SIG-M5 treated with dmso at 0.1 percent for 504 hours (cell line): ENCODE data around the gene DTNB.
A peak's percentile ranks its signal among the peaks of the same experiment; 100 is the strongest.
"Not testable (repeated sequence)": the region's sequence is repeated elsewhere in the genome, so short reads cannot be mapped to it uniquely, and the experiment has no call there.

Experiments used
- DNase-seq: peaks from one replicate; lab custom pipeline; 2025; ENCODE audit not compliant: unreplicated experiment; lab: John Stamatoyannopoulos, UW

The DTNB gene

DNA sequence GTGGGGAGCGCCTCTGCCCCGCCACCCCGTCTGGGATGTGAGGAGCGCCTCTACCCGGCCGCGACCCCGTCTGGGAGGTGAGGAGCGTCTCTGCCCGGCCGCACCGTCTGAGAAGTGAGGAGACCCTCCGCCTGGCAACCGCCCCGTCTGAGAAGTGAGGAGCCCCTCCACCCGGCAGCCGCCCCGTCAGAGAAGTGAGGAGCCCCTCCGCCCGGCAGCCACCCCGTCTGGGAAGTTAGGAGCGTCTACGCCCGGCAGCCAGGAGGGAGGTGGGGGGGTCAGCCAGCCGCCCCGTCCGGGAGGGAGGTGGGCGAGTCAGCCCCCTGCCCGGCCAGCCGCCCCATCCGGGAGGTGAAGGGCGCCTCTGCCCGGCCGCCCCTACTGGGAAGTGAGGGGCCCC is 39.6 kb downstream of the DTNB start:
- not testable (repeated sequence) for DNase-seq

DNA sequence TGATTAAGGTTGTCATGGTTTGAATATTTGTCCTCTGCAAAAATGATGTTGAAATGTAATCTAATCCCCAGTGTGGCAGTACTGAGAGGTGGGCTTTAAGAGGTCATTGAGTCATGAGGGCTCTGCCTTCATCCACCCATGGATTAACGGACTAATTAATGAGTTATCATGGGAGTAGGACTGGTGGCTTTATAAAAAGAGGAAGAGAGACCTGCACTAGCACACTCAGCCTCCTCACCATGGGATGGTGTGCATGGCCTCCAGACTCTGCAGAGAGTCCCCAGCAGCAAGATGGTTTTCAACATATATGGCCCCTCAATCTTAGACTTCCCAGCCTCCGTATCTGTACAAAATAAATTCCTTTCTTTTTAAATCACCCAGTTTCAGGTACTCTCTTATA is 41.0 kb downstream of the DTNB start:
- no peak for DNase-seq

DNA sequence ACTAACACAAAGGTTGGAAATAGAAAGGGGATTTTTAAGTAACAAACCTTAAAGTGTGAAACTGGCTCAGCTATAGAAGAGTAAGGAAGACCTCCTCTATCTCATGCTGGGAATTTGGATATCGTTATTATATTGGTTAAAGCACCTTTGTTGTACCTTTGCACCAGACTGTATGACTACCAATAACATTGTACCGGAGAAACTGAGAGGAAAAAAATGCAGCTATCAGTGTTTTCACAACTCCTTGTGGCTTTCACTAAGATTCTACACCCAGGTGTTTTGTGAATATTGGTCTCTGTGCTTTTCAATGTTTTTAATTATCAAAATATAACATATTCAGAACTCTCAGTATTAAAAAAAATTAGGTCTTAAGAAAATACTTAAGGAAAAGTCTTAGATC is 48.7 kb downstream of the DTNB start:
- DNase-seq, result no peak

- no peak for DNase-seq
These were observed 50.0 kb downstream of the DTNB start for GRCh38 chr2:25623361-25623760.

DNA sequence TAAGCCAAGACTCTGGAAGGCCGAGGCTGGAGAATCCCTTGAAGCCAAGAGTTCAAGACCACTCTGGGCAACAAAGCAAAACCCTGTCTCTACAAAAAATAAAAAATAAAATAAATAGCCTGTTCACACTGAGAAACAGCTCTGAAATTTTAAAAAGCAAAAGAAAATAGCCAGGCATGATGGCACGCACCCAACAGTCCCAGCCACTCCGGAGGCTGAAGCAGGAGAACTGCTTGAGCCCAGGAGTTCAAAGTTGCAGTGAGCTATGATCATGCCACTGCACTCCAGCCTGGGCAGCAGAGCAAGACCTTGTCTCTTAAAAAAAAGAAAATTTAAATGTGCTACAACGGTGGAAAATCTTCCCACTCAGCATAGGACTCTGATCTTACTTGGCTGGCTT is 52.7 kb downstream of the DTNB start:
- DNase-seq, result no peak

GRCh38 chr2:25620077-25620476 is 53.3 kb downstream of the DTNB start:
- no peak for DNase-seq

DNA sequence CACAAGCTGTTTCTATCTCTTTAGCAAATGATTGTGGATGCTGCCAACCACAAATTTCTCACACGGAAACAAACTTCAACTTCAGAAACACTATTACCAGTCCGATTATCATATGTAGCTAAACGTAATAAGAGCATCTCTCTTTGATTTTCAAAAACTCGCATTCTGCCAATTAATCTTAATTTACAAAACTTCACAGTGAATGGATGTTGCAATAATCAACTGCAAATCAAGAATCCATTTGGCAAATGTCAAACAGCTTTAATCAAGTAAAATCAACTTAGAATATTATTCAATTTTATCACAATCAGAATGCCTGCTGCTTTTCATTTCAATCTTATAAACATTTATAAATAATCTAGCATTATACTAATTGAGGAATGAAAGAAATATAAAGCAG is 54.2 kb downstream of the DTNB start:
- no peak for DNase-seq

DNA sequence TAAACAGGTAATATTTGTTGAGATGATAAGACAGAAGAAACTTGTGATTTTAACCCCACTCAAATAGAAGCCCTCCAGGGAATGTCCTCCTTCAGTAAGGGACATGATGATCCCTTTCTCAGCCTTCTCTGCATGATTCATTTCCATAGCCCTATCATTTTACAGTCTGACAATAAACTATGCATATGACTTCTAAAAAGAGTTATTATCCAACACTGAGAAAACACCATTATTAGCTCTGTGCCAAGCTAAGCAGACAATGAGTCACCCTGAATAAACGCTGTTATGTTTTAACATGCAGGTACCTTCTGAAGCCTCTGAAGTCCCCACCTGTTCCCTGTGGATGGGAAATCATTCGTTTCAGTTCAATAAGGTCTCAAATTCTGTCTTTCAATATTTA is 54.7 kb downstream of the DTNB start:
- DNase-seq, result no peak

- DNase-seq, result no peak
These were observed 55.3 kb downstream of the DTNB start for GRCh38 chr2:25617948-25618646.

- DNase-seq, result no peak
These were observed 57.5 kb downstream of the DTNB start for GRCh38 chr2:25615920-25616319.

DNA sequence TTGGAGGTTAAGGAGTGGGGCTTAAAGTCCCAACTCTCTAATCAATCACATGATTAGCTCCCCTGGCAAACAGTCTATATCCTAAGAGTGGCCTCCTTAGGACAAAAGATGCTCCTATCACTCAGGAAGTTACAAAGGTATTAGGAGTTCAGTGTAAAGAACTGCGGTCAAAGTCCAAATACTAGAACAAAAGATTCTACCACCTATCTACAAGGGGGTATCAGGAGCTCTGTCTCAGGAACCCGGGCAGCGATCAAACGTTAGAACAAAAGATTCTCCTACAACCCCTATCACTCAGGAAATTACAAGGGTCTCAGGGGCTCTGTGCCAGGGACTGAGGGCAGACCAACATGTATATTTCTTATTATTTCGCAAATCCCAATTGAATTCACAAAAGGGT is 58.0 kb downstream of the DTNB start:
- no peak for DNase-seq

GRCh38 chr2:25614711-25615110 is 58.7 kb downstream of the DTNB start:
- DNase-seq, result no peak

GRCh38 chr2:25608718-25609117 is 64.7 kb downstream of the DTNB start:
- no peak for DNase-seq

DNA sequence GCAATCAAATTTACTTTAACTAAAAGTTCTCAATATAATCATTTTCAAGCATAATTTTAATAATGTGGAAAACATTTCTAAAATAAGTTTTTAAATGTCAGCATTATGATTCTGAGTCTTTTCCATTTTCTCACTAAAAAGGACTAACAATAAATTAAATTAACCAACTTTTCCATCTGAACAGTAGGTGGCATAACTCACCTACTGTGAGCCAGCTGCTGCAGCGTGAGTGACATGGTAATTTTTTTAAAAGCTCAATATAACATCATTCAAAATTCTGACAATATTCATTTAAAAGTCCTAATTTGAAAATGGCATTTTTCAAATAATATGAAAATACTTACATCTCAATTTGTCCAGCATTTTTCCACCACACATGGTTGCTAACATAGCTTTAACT is 66.5 kb downstream of the DTNB start:
- DNase-seq, result peak; percentile 41

DNA sequence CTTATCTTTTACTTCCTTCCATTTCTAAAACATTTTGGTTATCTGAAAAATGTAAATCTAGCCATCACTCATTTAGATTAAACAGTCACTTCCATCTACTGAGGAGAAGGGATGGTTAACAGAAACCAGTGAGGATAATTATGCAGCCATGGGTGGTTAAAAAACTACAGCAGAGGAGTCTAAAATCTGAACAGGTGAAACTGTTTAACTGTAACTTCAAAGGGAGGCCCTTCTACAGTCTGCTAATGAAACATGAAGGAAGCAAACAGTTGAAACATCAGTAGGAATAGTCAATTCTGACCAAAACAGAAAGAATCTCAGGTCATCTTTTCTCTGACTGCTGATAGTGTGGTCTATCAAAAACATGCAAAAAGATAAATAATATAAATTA is 71.0 kb downstream of the DTNB start:
- DNase-seq, result no peak

GRCh38 chr2:25601711-25602332 is 71.6 kb downstream of the DTNB start:
- not testable (repeated sequence) for DNase-seq

GRCh38 chr2:25598911-25599310 is 74.5 kb downstream of the DTNB start:
- no peak for DNase-seq

DNA sequence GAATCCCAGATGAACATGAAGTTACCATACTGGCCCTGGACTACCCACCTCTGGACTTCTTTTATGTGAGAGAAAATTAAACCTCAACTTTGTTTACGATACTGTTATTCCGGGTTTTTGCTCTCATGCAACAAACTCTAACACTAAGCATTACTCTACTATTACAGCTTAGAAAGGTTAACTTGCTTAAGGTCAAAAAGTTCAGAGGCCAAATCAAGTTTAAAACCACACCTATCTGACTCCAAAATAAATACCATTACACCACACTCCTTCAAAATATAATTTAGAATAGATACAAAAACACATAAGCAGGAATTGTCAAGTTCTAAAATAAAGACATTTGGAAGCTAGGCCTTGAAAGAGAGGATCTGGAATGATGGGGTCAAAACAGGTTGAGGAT is 75.0 kb downstream of the DTNB start:
- DNase-seq, result no peak

- no peak for DNase-seq
These were observed 75.5 kb downstream of the DTNB start for GRCh38 chr2:25597881-25598280.

- no peak for DNase-seq
These were observed 76.7 kb downstream of the DTNB start for GRCh38 chr2:25596516-25597244.

- no peak for DNase-seq
These were observed 78.0 kb downstream of the DTNB start for GRCh38 chr2:25595393-25595792.

DNA sequence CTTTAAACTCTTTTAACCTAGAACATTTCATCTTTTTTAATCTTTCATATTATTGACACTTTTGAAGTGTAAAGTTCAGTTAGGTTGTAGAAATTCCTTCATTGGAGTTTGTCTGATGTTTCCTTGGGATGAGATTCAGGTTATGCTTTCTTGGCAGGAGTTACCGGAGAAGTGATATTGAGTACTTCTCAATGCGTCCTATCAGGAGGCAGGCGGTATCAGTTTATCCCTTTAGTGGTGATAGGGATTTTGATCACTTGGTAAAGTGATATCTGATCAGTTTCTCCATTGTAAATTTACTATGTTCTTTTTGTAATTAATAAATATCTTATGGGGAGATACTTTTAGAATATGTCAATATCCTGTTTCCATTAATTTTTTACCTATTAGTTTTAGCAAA is 78.4 kb downstream of the DTNB start:
- no peak for DNase-seq
